ENCODE measurements around the gene ALLC.
"Not testable (repeated sequence)": the region's sequence is repeated elsewhere in the genome, so short reads cannot be mapped to it uniquely, and the experiment has no call there.

Gene ALLC

DNA sequence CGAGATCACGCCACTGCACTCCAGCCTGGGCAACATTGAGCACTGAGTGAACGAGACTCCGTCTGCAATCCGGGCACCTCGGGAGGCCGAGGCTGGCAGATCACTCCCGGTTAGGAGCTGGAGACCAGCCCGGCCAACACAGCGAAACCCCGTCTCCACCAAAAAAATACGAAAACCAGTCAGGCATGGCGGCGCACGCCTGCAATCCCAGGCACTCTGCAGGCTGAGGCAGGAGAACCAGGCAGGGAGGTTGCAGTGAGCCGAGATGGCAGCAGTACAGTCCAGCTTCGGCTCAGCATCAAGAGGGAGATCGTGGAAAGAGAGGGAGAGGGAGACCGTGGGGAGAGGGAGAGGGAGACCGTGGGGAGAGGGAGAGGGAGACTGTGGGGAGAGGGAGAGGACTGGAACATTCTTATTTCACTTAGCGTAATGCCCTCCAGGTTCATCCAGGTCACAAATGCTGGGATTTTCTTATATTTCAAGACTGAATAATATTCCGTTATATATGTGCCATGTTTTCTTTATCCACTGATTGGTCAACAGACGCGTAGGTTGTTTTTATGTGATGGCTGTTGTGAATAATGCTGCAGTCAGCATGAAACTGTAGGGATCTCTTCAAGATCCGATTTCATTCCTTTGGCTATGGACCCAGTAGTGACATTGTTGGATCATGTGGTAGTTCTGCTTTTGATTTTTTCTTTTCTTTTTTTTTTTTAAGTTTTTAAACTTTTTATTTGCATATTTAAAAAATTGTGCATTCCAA, 41.4 kb upstream of the ALLC start:
- H3K9ac ChIP-seq (ENCODE audit: low read length); H3K4me1 ChIP-seq (ENCODE audit: control insufficient read depth, insufficient read depth, low read length); H3K36me3 ChIP-seq (ENCODE audit: control insufficient read depth, insufficient read depth, low read length, severe bottlenecking); DNase-seq (ENCODE audit: low read depth); H3K4me3 ChIP-seq (ENCODE audit: low read length); H3K27me3 ChIP-seq (replicated peaks; ENCODE audit: control insufficient read depth, insufficient read depth, low read length); H3K9me3 ChIP-seq (ENCODE audit: control insufficient read depth, low read length): not testable (repeated sequence)

DNA sequence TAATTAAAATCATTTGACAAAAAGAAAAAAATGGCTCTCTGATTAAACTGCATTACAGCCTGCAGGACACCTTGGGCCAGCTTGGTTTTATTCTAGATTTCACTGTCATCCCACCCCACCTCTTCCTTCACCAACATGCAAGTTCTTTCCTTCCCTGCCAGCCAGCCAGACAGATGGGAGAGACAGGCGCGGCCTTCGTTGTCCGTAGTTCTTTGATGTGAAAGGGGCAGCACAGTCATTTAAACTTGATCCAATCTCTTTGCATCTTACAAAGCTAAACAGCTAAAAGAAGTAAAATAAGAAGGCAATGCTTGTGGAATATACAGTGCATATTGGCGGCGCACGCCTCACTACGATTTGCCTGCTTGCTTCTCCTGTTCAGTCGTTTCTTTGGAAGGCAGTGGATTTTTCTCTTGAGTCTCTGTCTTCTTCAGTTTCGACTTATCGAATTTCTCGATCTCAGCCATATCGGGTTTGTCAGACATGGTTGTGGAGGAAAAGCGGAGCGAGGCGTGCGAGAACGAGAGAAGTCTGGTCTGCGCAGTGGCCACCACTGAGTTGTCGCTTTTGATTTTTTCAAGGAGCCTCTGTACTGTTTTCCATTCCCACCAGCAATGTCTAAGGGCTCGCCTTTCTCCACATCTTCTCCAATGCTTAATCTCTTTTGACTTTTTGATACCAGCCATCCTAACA, 40.7 kb upstream of the ALLC start:
- Histone ChIP-seq H3K9me3 (ENCODE audit: control insufficient read depth, low read length) (peaks cover 4% of the 10 kb centered on the region), H3K27me3 (replicated peaks; ENCODE audit: control insufficient read depth, insufficient read depth, low read length) (peaks cover under 1% of the 10 kb centered on the region), H3K4me3 (ENCODE audit: low read length) (no peak overlapping the region), H3K36me3 (ENCODE audit: control insufficient read depth, insufficient read depth, low read length, severe bottlenecking) (no peaks in the 10 kb centered on the region), H3K4me1 (ENCODE audit: control insufficient read depth, insufficient read depth, low read length) (no peaks in the 10 kb centered on the region), H3K9ac (ENCODE audit: low read length) (no peak overlapping the region)
- DNase-seq (ENCODE audit: low read depth), result no peak

DNA sequence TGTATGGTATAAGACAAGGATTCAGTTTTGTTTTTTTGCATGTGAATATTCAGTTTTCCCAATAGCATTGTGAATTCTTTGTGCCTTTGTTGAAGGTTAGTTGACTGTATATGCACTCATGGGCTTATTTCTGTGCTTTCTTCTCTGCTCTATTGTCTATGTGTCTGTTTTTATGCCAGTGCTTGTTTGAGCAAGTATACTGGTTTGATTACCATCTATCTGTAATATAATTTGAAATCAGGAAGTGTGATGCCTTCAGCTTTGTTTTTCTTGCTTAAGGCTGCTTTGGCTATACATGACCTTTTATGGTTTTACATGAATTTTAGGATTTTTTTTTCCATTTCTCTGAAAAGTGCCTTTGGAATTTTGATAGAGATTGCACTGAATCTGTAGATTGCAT, 39.6 kb upstream of the ALLC start:
- no peak for DNase-seq (ENCODE audit: low read depth)
- Histone ChIP-seq H3K4me1 (ENCODE audit: control insufficient read depth, insufficient read depth, low read length) (no peaks in the 10 kb centered on the region), H3K36me3 (ENCODE audit: control insufficient read depth, insufficient read depth, low read length, severe bottlenecking) (no peaks in the 10 kb centered on the region), H3K9me3 (ENCODE audit: control insufficient read depth, low read length) (peaks cover 11% of the 10 kb centered on the region), H3K27me3 (replicated peaks; ENCODE audit: control insufficient read depth, insufficient read depth, low read length) (no peaks in the 10 kb centered on the region), H3K4me3 (ENCODE audit: low read length) (no peak overlapping the region), H3K9ac (ENCODE audit: low read length) (no peak overlapping the region)

DNA sequence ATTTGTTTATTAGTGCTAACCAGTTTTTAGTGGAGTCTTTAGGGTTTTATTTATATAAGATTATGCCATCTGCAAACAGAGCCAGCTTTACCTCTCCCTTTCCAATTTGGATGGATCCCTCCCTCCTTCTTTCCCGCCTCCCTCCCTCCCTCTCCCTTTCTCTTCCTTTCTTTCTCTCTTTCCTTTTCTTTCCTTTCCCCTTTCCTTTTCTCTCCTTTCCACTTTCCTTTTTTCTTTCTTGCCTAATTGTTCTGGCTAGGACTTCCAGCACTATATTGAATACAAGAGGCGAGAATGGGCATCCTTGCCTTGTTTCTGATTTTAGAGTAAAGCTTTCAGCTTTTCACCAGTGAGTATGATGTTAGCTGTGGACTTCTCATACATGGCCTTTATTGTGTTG, 39.0 kb upstream of the ALLC start:
- no peaks in the 10 kb centered on the region for H3K27me3 ChIP-seq (replicated peaks; ENCODE audit: control insufficient read depth, insufficient read depth, low read length)
- DNase-seq (ENCODE audit: low read depth), result no peak
- H3K9ac ChIP-seq (ENCODE audit: low read length), result no peak overlapping the region
- no peaks in the 10 kb centered on the region for H3K36me3 ChIP-seq (ENCODE audit: control insufficient read depth, insufficient read depth, low read length, severe bottlenecking)
- no peak overlapping the region for H3K4me3 ChIP-seq (ENCODE audit: low read length)
- peaks cover 17% of the 10 kb centered on the region for H3K9me3 ChIP-seq (ENCODE audit: control insufficient read depth, low read length)
- no peaks in the 10 kb centered on the region for H3K4me1 ChIP-seq (ENCODE audit: control insufficient read depth, insufficient read depth, low read length)

DNA sequence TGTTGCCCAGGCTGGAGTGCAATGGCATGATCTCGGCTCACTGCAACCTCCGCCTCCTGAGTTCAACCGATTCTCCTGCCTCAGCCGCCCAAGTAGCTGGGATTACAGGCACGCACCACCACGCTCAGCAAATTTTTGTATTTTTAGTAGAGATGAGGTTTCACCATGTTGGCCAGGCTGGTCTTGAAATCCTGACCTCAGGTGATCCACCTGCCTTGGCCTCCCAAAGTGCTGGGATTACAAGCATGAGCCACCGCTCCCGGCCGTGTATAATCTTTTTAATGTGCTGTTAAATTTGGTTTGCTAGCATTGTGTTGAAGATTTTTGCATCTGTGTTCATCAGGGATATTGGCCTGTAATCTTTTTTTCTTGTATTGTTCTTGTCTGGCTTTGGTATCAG, 38.3 kb upstream of the ALLC start:
- not testable (repeated sequence) for DNase-seq (ENCODE audit: low read depth); H3K36me3 ChIP-seq (ENCODE audit: control insufficient read depth, insufficient read depth, low read length, severe bottlenecking); H3K27me3 ChIP-seq (replicated peaks; ENCODE audit: control insufficient read depth, insufficient read depth, low read length); H3K4me1 ChIP-seq (ENCODE audit: control insufficient read depth, insufficient read depth, low read length); H3K4me3 ChIP-seq (ENCODE audit: low read length); H3K9ac ChIP-seq (ENCODE audit: low read length)
- peaks cover 15% of the 10 kb centered on the region for H3K9me3 ChIP-seq (ENCODE audit: control insufficient read depth, low read length)

DNA sequence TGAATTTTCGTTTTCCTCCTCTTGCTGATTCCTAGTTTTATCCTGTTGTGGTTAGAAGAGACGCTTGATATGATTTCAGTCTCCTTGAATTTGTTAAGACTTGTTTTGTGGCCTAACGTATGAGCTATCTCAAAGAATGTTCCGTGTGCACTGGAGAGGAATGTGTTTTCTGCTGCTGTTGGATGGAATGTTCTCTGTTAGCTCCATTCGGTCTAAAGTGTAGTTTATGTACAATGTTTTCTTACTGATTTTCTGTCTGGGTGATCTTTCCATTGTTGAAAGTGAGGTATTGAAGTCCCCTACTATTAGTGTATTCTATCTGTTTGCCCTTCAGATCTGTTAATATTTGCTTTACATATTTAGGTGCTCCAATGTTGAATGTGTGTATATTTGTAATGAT, 37.2 kb upstream of the ALLC start:
- H3K27me3 ChIP-seq (replicated peaks; ENCODE audit: control insufficient read depth, insufficient read depth, low read length), result no peaks in the 10 kb centered on the region
- DNase-seq (ENCODE audit: low read depth), result peak; percentile 57
- no peaks in the 10 kb centered on the region for H3K36me3 ChIP-seq (ENCODE audit: control insufficient read depth, insufficient read depth, low read length, severe bottlenecking)
- no peaks in the 10 kb centered on the region for H3K4me1 ChIP-seq (ENCODE audit: control insufficient read depth, insufficient read depth, low read length)
- peaks cover 13% of the 10 kb centered on the region for H3K9me3 ChIP-seq (ENCODE audit: control insufficient read depth, low read length)
- no peak overlapping the region for H3K9ac ChIP-seq (ENCODE audit: low read length)
- no peak overlapping the region for H3K4me3 ChIP-seq (ENCODE audit: low read length)

DNA sequence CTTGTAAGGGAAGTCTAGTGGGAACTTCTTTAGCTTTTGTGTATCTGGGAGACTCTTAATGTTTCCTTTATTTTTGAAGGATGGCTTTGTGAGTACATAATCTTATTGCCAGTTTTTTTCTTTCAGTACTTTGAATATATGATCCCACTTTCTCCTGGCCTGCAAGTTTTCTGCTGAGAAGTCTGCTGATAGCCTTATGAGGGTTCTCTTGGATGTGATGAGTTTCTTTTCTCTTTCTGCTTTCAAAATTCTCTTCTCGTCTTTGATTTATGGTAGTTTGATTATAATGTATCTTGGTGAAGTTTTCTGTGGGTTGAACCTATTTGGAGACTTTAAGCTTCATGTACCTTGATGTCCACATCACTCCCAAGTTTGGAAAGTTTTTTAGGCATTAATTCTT, 35.0 kb upstream of the ALLC start:
- peaks cover 4% of the 10 kb centered on the region for H3K4me1 ChIP-seq (ENCODE audit: control insufficient read depth, insufficient read depth, low read length)
- no peak overlapping the region for H3K4me3 ChIP-seq (ENCODE audit: low read length)
- H3K9me3 ChIP-seq (ENCODE audit: control insufficient read depth, low read length), result peaks cover 13% of the 10 kb centered on the region

DNA sequence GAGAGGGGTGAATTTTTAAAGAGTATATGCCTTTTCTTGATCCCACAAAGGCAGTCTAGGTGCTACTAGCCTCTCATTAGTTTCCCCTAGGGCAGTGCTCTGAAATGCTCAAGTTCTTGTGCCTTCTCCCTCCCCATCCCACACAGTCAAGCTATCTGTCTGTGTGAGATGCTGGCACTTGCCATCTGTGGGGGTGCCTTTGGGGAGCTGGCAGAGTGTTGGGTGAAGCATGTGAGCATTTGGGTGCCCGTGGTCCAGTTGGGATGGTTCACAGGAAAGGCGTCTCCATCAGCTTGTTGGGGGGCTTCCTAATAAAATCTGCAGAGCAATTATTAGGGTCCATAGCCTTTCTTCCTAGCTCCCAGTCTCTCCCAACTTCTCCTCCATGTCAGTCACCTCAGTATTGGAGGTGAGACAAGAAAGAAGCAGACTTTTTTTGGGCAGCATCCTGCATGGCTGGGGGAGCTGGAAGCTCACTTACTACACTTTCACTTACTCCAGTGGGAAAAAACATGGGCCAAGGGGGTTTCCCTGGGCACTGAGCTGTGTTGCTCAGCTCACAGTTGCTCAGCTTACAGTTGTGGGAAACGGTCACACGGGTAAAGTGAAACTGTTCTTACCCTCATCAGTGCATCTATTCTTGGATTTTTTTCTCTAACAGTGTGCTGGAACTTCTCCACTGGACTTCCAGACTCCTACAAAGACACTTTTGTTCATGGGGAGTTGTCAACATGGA, 33.8 kb upstream of the ALLC start:
- Histone ChIP-seq H3K9me3 (ENCODE audit: control insufficient read depth, low read length) (peaks cover 13% of the 10 kb centered on the region), H3K9ac (ENCODE audit: low read length) (no peak overlapping the region), H3K4me1 (ENCODE audit: control insufficient read depth, insufficient read depth, low read length) (peaks cover 8% of the 10 kb centered on the region), H3K4me3 (ENCODE audit: low read length) (no peak overlapping the region), H3K36me3 (ENCODE audit: control insufficient read depth, insufficient read depth, low read length, severe bottlenecking) (no peaks in the 10 kb centered on the region), H3K27me3 (replicated peaks; ENCODE audit: control insufficient read depth, insufficient read depth, low read length) (no peaks in the 10 kb centered on the region)
- no peak for DNase-seq (ENCODE audit: low read depth)

More for the DNA sequence above, 35.0 kb upstream of the ALLC start:
- no peak for DNase-seq (ENCODE audit: low read depth)
- Histone ChIP-seq H3K36me3 (ENCODE audit: control insufficient read depth, insufficient read depth, low read length, severe bottlenecking) (no peaks in the 10 kb centered on the region), H3K9ac (ENCODE audit: low read length) (no peak overlapping the region), H3K27me3 (replicated peaks; ENCODE audit: control insufficient read depth, insufficient read depth, low read length) (no peaks in the 10 kb centered on the region)

DNA sequence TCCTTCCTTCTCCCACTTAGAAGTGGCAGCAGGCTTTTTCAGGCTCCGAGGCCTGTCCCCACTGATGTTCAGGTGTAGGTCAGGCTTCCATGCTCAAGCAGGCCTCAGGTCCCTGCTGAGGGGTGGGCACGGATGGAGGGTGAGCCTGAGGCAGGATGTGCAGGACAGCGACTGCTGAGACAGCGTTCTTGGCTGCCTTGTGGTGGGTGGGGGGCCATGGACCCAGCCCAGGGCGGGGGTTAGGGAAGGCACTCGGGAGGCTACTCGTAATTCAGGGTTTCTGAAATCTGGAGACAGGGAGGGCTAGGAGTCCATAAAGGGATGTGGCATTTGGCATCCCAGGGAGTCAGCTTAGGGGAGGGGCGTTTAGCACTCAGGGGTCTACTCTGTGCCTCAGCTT, 32.8 kb upstream of the ALLC start:
- no peak for DNase-seq (ENCODE audit: low read depth)
- peaks cover 13% of the 10 kb centered on the region for H3K9me3 ChIP-seq (ENCODE audit: control insufficient read depth, low read length)
- H3K4me3 ChIP-seq (ENCODE audit: low read length), result no peak overlapping the region
- no peak overlapping the region for H3K9ac ChIP-seq (ENCODE audit: low read length)
- no peaks in the 10 kb centered on the region for H3K27me3 ChIP-seq (replicated peaks; ENCODE audit: control insufficient read depth, insufficient read depth, low read length)
- H3K36me3 ChIP-seq (ENCODE audit: control insufficient read depth, insufficient read depth, low read length, severe bottlenecking), result no peaks in the 10 kb centered on the region
- H3K4me1 ChIP-seq (ENCODE audit: control insufficient read depth, insufficient read depth, low read length), result peaks cover 16% of the 10 kb centered on the region

DNA sequence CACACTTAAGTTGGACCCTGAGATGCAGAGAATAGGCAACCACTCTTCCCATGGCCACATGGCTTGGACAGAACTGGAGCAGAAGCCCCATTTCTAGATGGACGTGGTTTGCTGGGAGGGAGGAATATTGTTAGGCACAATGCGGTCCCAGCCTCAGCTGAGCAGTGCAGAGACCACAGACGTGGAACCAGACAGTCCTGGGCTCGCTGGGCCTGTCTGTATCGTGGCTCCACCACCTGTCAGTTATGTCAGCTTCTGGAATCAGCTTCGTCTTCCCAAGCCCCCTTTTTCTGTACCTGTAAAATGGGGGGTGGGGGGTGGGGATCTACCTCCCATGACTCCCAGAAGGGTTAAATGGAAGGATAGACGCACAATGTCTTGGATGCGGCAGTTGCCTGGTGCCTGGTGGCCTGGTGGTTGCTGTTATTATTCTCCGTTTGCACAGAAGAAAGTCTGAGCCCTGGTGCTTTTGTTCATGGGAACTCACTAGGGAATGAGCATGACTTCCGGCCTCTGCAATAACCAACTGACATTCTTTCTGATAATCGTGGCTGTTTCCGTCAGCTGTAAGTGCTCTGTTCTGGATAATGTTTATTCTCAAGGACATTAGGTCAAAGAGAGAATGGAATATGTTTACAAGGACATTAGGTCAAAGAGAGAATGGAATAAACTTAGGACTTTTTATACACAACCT, 31.7 kb upstream of the ALLC start:
- H3K9ac ChIP-seq (ENCODE audit: low read length), result no peak overlapping the region
- H3K4me3 ChIP-seq (ENCODE audit: low read length), result no peak overlapping the region
- H3K36me3 ChIP-seq (ENCODE audit: control insufficient read depth, insufficient read depth, low read length, severe bottlenecking), result no peaks in the 10 kb centered on the region
- no peaks in the 10 kb centered on the region for H3K27me3 ChIP-seq (replicated peaks; ENCODE audit: control insufficient read depth, insufficient read depth, low read length)
- peaks cover 24% of the 10 kb centered on the region for H3K4me1 ChIP-seq (ENCODE audit: control insufficient read depth, insufficient read depth, low read length)
- no peak for DNase-seq (ENCODE audit: low read depth)
- H3K9me3 ChIP-seq (ENCODE audit: control insufficient read depth, low read length), result peaks cover 13% of the 10 kb centered on the region
